NCI-H2107 treated with DMSO at 0.1 percent for 48 hours (cell line): ENCODE data around the gene PRF1.
"Not testable (repeated sequence)": the region's sequence is repeated elsewhere in the genome, so short reads cannot be mapped to it uniquely, and the experiment has no call there.

Experiments used
- DNase-seq: peaks from one replicate; lab custom pipeline; 2025; ENCODE audit not compliant: unreplicated experiment; lab: John Stamatoyannopoulos, UW

Gene PRF1

DNA sequence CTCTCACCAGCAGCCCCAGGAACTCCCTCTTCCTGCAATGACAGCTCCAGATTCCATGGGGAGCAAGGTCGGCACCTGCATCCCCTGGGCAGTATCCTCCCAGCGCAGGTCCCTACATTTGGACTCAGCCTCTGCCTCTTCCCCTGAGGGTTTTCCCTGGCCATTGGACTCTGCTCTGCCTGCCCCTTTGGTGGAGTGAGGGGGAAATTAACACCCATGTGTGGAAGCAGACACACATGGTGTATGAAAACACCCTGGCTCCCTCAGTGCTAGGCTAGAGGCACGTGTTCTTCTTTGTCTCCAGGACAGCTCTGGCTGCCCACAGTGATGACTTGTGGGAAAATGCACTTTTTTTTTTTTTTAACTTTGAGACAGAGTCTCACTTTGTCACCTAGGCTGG, 8.4 kb downstream of the PRF1 start:
- no peak for DNase-seq

DNA sequence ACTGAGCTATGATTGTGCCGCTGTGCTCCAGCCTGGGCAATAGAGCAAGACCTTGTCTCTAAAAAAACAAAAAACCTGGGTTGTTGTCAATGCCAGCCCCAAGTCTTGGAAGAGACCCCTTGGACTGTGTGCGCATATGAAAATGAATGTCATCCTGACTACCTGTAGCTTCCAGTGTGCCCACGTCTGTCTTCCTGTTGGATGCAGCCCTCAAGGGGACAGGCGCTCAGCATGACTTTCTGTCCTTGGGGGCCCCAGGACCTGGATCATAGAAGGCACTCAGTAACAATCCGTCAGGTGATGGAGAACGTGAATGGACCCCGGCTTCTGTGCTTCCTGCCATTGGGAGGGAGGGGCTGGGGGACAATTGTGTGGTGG, 9.0 kb downstream of the PRF1 start:
- no peak for DNase-seq

DNA sequence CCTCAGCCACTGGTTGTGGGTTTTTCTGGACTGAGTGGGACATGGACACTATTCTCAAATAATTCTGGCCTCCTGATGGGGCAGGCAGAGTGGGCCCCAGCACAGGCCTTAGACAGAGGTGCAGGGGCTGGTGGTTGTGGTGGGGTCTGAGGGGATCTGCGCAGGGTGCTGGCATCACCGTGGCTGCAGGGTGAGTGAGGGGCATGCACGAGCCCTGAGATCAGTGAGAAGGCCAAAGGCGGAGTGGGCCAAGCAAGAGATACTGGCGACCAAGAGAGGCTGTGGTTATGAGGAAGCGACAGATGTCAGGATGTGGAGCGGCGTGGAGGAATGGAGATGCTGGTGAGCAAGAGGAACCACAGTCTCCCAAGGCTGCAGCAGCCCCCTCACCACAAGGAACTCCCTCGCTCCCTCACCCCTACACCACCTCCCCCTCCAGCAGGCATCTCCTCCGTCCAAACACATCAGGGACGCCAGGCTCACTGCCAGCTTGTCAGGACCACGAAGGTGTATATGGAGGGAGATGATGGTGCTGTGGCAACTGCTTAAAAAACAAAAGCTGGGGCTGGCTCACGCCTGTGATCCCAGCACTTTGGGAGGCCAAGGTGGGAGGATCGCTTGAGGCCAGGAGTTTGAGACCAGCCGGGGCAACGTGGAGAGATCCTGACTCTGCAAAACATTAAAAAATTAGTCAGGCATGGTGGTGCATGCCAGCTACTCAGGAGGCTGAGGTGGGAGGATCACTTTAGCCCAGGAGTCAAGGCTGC, 9.6 kb downstream of the PRF1 start:
- no peak for DNase-seq

DNA sequence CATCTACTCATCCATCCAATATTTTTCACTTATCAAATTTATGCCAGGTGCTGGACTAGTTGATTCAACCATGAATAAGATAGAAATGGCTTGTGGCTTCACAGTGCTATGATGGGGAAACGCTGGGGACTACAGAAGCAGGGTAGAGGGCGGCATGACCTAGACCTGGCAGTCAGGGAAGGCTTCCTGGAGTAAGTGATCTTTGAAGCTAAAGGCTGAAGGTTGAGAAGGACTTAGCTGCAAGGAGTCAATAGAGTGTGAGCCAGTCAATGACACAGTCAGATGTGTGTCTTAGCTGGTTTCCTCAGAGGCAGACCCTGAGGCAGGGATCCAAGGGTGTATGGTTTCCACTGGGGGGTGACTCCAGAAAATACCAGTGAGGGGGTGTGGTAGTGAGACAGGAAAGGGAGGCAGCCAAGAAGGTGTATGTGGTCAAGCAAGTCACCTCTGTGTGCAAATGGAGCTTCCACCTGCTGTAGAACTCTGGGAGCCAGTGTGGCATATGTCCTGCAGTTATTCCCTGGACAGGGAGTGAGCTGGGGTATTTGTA, 10.3 kb downstream of the PRF1 start:
- DNase-seq, result no peak

DNA sequence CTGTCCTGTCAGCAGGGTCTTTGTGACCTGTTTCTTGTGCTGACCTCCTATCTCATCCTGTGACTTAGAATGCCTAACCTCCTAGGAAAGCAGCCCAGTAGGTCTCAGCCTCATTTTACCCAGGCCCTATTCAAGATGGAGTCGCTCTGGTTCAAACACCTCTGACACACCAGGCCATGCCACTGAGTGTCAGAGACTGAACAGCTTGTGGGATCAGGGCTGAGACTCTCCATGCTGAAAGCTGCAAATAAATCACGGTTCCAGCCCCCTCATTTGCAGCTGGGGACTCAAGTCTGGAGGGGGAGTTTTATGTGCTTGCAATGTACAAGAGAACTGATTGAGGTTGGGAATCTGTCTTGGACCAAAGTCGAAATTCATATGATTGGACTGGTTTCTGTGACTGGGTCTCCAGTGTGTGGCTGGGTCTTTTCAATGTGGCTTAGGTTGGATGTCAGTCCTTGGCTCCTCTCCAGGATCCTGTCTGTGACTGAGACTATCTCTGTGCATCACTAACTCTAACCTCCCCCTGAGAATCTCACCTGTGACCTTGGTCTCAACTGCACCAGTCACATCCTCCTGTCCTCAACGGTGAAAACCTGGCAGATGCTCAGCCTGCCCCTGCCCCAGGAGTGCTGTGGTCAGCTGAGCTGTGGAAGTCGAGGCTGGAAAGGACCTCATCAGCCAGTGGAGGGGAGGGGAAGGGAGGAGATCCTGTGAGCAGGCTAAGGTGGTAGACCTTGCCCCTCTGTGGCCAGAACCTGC, 11.7 kb downstream of the PRF1 start:
- no peak for DNase-seq

DNA sequence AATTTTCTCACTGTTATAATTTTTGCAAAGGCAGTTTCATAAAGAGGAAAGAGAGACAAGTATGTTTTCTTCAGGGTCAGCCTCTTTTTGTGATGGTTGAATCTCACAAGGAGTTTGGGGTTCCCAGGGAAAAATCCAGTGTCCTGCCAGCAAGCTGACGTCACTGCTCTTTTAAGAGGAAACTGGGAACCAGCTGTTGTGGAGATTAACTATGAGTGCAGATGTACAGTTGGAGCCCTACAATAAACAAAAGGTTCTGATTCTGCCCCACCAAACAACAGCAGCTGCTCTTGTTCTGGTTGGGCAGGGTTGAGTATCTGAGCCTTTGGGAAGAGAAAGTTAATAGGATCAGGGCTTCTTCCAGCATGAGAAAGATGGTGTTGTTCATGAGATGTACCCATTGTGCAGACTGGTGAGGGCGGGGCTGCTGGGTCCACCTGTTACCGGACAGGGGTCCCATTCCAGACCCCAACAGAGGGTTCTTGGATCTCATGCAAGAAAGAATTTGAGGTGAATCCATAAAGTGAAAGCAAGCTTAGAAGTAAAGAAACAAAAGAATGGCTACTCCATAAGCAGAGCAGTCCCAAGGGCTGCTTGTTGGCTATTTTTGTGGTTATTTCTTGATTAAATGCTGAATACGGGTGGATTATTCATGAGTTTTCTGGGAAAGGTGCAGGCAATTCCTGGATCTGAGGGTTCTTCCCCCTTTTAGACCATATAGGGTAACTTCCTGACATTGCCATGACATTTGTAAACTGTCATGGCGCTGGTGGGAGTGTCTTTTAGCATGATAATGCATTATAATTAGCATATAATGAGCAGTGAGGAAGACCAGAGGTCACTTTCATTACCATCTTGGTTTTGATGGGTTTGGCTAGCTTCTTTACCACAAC, 12.5 kb downstream of the PRF1 start:
- no peak for DNase-seq

DNA sequence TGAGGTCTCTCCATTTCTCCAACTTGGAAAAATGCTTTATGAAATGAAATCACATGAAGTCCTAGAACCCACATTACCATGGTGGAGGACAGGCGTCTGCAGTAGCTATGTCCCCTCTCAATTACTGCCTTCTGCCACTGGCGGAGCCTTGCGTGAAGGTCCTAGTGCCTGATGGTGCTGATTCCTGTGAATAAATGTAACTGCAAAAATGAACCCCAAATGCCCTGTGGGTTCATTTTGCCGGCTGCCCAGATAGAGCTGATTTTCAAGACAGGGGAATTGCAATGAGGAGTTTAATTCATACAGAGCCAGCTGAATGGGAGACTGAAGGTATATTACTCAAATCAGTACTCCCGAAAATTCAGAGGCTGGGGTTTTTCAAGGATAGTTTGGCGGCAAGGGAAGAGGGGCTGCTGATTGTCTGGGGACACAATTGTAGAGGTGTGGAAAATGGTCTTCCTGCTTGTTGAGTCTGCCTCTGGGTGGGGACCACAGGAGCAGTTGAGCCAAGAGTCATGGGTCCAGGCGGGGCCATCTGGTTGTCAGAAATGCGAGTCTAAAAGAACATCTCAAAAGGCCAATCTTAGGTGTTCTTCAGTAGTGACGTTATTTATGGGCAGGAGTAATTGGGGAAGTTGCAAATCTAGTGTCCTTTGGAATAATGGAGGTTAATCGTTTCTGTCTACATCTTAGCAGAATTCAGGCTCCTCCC, 13.5 kb downstream of the PRF1 start:
- DNase-seq, result no peak

DNA sequence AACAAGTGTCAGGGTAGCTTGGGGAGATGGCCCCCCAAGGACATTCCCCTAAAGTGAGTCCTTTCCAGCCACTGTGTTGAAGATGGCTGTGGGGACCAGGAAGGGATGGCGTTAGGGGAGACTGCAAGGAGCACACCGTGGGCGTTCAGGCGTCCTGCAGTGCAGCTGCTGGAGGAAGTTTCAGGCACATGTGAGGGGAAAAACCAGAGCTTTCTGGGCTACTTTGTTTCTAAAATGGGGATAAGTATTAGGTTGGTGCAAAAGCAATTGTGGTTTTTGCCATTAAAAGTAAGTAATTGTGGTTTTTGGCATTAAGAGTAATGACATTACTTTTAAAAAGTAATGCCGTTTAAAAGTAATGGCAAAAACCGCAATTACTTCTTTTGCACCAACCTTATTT, 14.3 kb downstream of the PRF1 start:
- no peak for DNase-seq

DNA sequence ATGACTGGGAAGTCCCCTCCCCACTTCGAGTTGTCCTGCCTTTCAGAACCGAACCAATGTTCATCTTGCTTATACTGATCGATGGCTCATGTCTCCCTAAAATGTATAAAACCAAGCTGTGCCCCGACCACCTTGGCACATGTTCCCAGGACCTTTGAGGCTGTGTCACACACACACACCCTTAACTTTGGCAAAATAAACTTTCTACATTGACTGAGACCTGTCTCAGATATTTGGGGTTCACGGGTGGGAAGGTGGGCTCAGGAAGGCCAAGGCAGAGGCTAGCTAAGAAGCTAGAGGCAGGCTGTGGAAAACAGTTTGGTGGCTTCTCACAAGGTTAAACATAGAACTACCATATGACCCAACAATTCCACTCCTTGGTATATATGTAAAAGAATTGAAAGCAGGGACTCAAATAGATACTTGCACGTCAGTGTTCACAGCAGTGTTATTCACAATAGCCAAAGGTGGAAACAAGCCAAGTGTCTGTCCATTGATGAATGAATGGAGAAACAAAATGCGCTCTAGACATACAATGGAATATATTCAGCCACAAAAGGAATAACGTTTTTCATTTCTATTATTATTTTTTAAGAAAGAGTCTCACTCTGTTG, 15.4 kb downstream of the PRF1 start:
- DNase-seq, result no peak

DNA sequence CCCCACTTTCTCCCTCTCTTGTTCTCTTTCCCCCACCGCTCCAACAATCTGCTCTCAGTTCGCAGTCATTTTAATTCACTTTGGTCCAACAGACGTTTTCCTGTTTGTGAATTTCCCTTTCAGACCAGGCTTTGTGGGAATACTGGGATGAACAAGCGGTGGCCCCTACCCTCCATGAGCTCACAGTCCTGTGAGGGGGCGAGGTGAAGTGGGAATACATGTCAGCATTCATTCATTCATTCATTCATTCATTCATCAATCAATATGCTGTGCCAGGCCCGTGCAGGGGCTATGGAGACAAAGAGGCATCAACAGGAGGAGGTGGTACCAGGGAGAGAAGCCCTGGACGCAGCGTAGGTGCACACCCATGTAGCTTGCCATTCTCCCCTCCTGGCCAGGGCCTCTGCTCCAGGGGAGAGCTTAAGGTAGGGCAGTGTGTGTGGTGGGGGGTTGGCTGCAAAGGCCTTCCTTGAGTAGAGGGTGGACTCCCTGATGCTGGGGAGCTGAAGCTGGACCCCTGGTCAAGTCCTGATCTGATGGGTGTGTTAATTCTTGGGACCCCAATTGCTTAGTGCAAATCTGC, 16.1 kb downstream of the PRF1 start:
- no peak for DNase-seq

DNA sequence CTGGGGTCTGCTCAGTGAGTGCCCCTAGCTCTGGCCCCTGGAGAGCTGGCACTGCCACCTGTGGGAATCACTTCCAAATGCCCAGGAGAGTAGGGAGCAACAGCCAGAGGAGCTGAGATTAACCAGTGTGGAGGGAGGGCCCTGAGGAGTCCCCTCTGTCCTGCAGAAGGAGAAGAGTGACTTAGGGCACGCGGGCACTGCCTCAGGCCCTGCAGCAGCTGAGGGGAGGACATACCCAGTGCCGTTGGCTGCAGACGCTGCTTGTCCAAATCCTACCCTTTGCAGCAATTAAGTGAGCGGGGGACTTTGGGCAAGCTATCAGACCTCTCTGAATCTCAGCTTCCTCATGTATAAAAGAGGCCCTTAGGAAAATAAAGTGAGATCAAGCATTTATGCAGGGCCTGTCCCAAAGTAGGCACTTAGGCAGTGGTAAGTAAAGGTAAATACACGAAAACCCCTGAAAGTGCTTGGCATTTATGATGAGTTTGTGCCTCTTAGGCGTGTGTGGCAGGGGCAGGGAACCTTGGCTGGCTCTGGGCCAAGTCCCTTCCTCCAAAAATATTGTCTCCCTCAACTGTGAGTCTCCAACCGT, 16.9 kb downstream of the PRF1 start:
- no peak for DNase-seq

DNA sequence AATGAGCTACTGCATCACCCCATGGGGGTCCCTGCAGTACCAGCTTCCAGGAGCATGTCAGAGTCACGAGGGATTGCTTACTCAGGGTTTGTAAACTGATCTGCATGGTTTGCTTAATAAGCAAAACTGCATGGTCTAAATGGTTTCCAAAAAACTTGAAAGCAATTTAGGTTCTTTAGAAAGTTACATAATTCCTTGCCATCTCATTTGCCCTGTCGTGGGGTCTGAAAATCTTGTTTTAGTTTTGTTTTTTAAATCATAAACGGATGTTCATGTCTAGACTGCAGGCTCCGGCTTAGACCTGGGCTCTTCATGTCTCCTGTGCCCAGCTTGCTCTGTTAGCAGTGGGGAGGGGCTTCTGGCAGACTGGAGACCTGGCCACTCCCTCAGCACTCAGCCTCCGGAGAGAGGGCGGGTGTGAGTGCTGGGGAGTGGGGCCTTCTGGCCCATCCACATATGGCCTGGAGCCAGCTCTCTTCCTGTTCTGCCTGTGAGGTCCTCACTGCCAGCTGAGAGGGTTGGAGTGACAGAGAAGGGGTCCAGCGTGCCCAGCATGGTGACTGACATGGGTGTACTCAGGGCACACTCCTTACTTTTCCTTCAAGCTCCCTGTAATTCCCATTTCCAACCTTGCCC, 17.5 kb downstream of the PRF1 start:
- DNase-seq, result peak; percentile 72

DNA sequence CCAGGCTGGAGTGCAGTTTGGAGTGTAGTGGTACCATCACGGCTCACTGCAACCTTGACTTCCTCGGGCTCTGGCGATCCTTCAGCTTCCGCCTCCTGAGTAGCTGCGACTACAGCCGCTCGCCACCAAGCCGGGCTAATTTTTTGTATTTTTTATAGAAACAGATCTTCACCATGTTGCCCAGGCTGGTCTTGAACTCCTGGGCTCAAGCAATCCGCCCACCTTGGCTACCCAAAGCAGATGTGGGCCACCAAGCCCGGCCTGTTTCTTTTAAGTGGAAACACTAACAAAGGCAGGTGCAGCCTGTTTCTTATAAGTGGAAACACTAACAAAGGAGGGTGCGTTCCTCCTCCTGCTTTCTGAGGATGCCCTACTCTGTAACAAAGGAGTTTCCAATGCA, 18.2 kb downstream of the PRF1 start:
- DNase-seq, result peak; percentile 14

DNA sequence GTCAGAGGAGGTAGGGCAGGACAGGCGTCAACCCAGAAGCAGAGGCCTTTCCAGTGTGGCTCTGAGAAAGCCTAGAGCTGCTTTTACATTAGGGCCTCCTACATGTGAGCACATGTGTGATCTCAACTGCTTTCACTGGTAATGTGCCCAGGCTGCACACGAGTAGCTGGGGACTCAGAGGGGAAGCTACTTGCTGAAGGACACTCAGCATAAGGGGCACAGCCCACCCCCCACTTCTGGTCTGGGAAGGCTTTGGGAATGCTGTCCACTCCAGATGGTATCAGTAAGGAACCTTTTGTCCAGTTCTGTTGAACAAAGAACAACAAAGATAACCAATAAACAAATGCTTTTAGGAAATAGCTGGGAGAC, 18.9 kb downstream of the PRF1 start:
- DNase-seq, result no peak

DNA sequence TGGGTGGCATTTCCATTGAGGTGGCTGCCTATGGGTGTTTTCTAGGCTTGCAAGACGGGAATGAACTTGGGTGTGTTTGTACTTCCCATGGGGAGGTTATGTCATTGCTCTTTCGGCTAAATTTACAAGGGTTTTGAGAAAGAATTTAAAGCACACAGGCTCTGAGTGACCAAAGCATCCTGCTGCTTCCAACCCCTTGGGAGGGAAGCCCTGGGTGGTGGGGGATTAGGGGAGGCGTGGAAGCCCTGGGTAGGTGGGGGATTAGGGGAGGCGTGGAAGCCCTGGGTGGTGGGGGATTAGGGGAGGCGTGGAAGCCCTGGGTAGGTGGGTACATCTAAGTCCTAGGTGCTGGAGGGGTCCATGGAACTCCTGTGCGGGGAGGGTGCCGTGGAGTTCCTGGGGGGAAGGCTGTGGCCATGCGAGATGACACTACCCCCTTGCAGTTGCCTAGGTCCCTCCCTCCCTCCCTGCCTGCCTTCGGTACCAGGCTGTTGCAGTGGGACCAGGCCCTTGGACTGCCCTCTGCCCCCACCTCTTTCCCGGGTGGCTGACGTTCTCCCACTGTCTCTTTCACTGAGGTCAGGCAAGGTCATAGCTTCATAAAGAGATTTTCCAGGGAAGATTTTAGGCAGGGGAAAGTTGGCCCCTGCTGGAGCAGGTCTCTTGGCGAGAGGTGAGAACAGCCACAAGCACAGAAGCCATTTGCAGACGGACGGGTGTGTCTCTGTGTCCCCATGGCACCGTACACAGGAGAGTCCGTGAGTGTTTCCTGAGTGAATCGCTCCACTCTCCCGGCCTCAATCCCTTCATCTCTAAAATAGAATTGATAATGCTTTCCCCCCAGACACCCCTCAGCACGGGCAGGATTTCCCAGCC, 19.5 kb downstream of the PRF1 start:
- no peak for DNase-seq

DNA sequence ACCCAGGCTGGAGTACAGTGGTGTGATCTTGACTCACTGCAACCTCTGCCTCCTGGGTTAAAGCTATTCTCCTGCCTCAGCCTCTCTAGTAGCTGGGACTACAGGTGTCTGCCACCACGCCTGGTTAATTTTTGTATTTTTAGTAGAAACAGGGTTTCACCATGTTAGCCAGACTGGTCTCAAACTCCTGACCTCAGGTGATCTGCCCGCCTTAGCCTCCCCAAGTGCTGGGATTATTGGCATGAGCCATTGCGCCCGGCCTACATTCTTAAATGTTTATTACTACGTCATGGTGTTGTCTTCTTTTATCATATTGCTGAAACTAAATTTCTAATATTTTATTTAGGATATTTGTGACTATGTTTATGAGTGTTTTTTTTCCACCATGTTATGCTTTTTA, 21.4 kb downstream of the PRF1 start:
- not testable (repeated sequence) for DNase-seq

DNA sequence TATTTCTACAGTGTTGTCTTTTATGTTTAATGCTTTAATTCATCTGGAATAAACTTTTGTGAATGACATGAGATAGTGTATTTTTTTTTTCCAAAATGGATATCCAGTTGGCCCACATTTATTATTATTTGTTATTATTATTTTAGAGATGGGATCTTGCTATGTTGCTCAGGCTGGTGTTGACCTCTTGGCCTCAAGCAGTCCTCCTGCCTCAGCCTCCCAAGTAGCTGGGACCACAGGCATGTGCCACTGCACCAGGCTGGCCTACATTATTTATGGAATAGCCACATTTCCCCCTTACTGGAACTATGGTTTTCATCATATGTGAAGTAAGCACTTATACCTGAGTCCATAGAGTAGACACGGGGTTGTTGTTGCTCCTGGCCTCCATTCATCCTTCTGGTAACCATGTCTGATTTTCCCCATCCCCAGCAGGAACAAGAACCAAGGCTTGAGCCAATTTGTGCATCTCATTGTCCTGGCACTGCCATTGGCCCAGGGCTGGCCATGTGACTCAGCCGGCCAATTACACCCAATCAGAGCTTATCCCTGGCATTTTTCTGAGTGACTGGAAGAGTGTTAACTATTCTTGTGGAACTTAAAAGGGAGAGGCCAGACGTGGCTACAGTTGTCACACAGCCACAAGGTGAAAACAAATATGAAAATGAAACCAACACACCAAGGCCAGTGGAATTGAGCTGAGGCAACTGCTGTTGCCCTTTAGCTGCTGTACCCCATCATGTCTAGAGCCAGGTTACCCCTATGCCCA, 23.1 kb downstream of the PRF1 start:
- no peak for DNase-seq
